Stomach (tissue), 9 donors: Measurements from ENCODE around the gene TIMELESS. TPM values are rescaled to one million over a fixed set of nuclear protein-coding genes. Genes with fewer than 3 reads are reported as not detected.

Experiments used
- DNase-seq, 2 donors: peaks; one replicate each; pipeline versions ENCODE4 v3.0.0 to v3.0.0-alpha.2; 2013 to 2019
- H3K27ac ChIP-seq, 5 donors: fragments of 200-600 bp in 4 of 5; sonication (generic) in 4 of 5; one replicate each; pipeline ENCODE4 v1.5.1; 2013 to 2019; ENCODE audit warnings: mild to moderate bottlenecking in 1 of 5, moderate library complexity in 1 of 5
- H3K27me3 ChIP-seq, 3 donors: fragments of 200-600 bp; sonication (generic); one replicate each; pipeline ENCODE4 v1.5.1; 2017 to 2019; ENCODE audit warnings: mixed run types in 1 of 3
- H3K36me3 ChIP-seq, 4 donors: fragments of 200-600 bp; sonication (generic); 1 replicate in 3 of 4; 2 replicates in 1 of 4; pipeline ENCODE4 v1.5.1; 2016 to 2019
- H3K4me1 ChIP-seq, 4 donors: fragments of 200-600 bp; sonication (generic); one replicate each; pipeline ENCODE4 v1.5.1; 2016 to 2019
- H3K4me3 ChIP-seq, 4 donors: fragments of 200-600 bp; sonication (generic) in 3 of 4; one replicate each; pipeline ENCODE4 v1.5.1; 2016 to 2019; ENCODE audit warnings: mild to moderate bottlenecking in 1 of 4
- H3K9me3 ChIP-seq, 4 donors: fragments of 200-600 bp; sonication (generic); one replicate each; pipeline ENCODE4 v1.5.1; 2016 to 2019
- CTCF ChIP-seq, 7 experiments: fragments of 450-650 bp in 4 of 7; fragments of 200-600 bp in 3 of 7; sonication (generic) in 3 of 7; IDR thresholded peaks; one replicate each; pipeline ENCODE4 v1.5.1; 2016 to 2019; ENCODE audit warnings: antibody characterized with exemption in 7 of 7, control low read depth in 2 of 7, mild to moderate bottlenecking in 1 of 7
- EP300 ChIP-seq: sonication (generic); formaldehyde crosslinking; IDR thresholded peaks from one replicate; pipeline ENCODE4 v1.6.1; 2017; ENCODE audit warnings: antibody characterized with exemption
- POLR2A ChIP-seq, 4 donors: fragments of 450-650 bp; IDR thresholded peaks; one replicate each; pipeline ENCODE4 v1.6.1; 2016; ENCODE audit warnings: antibody characterized with exemption in 4 of 4, control low read depth in 2 of 4, mild to moderate bottlenecking in 1 of 4, moderate library complexity in 1 of 4
- POLR2AphosphoS5 ChIP-seq, 3 donors: sonication (generic); formaldehyde crosslinking; IDR thresholded peaks; one replicate each; pipeline ENCODE4 v1.6.1; 2016; ENCODE audit warnings: antibody characterized with exemption in 3 of 3
- WGBS, 5 donors: extraction: QIAGEN DNeasy Blood & Tissue Kit in 3 of 5; methylation state at CpG; one replicate each; pipeline versions ENCODE4 v1.1.5 to v1.1.7; 2013 to 2018; 5-methylcytosine and 5-hydroxymethylcytosine counted together
- intact Hi-C: fragments of 100-400 bp; cut with DNase I; formaldehyde crosslinking; loops from one replicate; pipeline ENCODE4 v1.15.1; 2023; ENCODE audit warnings: low total_unique reads
- polyA plus RNA-seq, 3 donors: library from polyadenylated mRNA; stranded (reverse); fragments of 200-250 nt; gene quantifications; one replicate each; pipeline ENCODE4 v1.2.3, GENCODE V29; 2013
- total RNA-seq, 5 donors: library from RNA; depleted of rRNA; stranded (reverse); fragments of >200 nt; gene quantifications; one replicate each; pipeline versions ENCODE4 v1.1.0 to v1.2.3, GENCODE V29; 2014 to 2016
- donor health status: healthy with polysubstance abuse.
- donor health status: Bipolar disorder and iron deficiency.
- donor health status: healthy.

Gene TIMELESS
- total and polyA plus RNA-seq, 8 donors = 3.8 to 64.7 (median 6.3) TPM

- Histone ChIP-seq H3K36me3 (no peaks in the 10 kb centered on the region), H3K27ac (no peak overlapping the region), H3K4me1 (no peaks in the 10 kb centered on the region), H3K4me3 (no peak overlapping the region), H3K27me3 (no peaks in the 10 kb centered on the region), H3K9me3 (peaks cover 0 to 16% (median 12%) of the 10 kb centered on the region in 4 donors)
- TF ChIP-seq EP300 (no peak), CTCF (IDR thresholded peaks at IDR 0.05) (no peak), POLR2A (IDR thresholded peaks at IDR 0.05) (no peak)
- no peak for DNase-seq
- intact Hi-C loops = no loop called here
Measured at GRCh38 chr12:56398324-56398723, 50.9 kb downstream of the TIMELESS start.

DNA sequence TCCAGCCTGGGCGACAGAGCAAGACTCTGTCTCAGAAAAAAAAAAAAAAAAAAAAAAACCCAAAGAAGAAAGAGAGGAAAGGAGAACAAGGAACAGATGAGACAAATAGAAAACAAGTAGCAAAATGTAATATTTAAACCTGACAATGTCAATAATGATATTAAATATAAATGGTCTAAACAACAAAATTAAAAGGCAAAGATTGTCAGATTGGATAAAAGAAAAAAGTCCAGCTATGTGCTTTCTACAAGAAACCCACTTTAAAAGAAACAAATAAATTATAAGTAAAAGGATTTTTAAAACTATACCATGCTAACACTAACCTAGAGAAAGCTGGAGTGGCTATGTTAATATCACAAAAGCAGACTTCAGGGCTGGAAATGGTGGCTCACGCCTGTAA is 56.9 kb downstream of the TIMELESS start:
- DNase-seq = no peak
- 94 to 100% (median 97%) methylated on average over 2 of the region's 2 CpGs for WGBS, 5 donors
- TF ChIP-seq CTCF (IDR thresholded peaks at IDR 0.05) = no peak
- TF ChIP-seq POLR2AphosphoS5 (IDR thresholded peaks at IDR 0.05) = no peak
- no peak for TF ChIP-seq POLR2A (IDR thresholded peaks at IDR 0.05)
- TF ChIP-seq EP300 = no peak
- Histone ChIP-seq H3K4me3 (no peak overlapping the region), H3K27me3 (no peaks in the 10 kb centered on the region), H3K9me3 (no peaks in the 10 kb centered on the region), H3K27ac (no peak overlapping the region), H3K4me1 (no peaks in the 10 kb centered on the region), H3K36me3 (no peaks in the 10 kb centered on the region)
- intact Hi-C loops = no loop called here

DNA sequence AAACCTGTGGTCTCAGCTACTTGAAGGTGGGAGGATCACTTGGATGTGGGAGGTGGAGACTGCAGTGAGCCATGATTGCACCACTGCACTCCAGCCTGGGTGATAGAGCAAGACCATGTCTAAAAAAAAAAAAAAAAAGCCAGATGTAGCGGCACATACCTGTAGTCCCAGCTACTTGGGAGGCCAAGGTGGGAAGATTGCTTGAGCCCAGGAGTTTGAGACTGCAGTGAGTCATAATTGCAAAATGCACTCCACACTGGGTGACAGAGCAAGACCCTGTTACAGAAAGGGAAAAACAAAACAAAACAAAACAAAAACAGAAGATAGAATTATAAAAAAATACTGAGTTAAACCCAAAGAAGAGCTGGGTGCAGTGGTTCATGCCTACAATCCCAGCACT is 57.5 kb downstream of the TIMELESS start:
- 90 to 100% (median 100%) methylated on average over 1 of the region's 1 CpG for WGBS, 5 donors
- Histone ChIP-seq H3K4me3 (no peak overlapping the region), H3K27me3 (no peaks in the 10 kb centered on the region), H3K36me3 (no peaks in the 10 kb centered on the region), H3K27ac (no peak overlapping the region), H3K4me1 (no peaks in the 10 kb centered on the region), H3K9me3 (no peaks in the 10 kb centered on the region)
- intact Hi-C loops = no loop called here
- no peak for TF ChIP-seq EP300
- no peak for DNase-seq

DNA sequence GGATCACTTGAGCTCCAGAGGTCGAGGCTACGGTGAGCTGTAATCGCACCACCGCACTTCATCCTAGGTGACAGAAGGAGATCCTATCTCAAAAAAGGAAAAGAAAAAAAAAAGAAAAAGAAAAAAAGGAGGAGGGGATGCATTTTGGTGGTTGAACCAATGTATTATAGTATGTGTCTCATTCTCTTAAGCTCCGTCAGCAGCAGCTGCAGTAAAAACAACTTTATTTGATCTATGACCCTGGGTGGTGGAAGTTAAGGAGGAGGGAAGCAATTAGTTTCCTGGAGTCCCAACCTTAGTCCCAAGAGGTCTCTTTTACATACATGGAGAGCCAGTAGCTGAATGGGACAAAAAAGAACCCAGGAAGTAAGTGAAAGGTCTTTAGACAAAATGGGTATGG is 59.8 kb downstream of the TIMELESS start:
- Histone ChIP-seq H3K4me1 (no peaks in the 10 kb centered on the region), H3K9me3 (no peaks in the 10 kb centered on the region), H3K27ac (no peak overlapping the region), H3K4me3 (no peak overlapping the region), H3K36me3 (no peaks in the 10 kb centered on the region), H3K27me3 (no peaks in the 10 kb centered on the region)
- WGBS, 5 donors = 59 to 76% (median 74%) methylated on average over 5 of the region's 5 CpGs
- no peak for TF ChIP-seq CTCF (IDR thresholded peaks at IDR 0.05)
- no peak for TF ChIP-seq EP300
- no peak for TF ChIP-seq POLR2A (IDR thresholded peaks at IDR 0.05)
- TF ChIP-seq POLR2AphosphoS5 (IDR thresholded peaks at IDR 0.05) = no peak
- no peak for DNase-seq
- intact Hi-C loops = no loop called here

DNA sequence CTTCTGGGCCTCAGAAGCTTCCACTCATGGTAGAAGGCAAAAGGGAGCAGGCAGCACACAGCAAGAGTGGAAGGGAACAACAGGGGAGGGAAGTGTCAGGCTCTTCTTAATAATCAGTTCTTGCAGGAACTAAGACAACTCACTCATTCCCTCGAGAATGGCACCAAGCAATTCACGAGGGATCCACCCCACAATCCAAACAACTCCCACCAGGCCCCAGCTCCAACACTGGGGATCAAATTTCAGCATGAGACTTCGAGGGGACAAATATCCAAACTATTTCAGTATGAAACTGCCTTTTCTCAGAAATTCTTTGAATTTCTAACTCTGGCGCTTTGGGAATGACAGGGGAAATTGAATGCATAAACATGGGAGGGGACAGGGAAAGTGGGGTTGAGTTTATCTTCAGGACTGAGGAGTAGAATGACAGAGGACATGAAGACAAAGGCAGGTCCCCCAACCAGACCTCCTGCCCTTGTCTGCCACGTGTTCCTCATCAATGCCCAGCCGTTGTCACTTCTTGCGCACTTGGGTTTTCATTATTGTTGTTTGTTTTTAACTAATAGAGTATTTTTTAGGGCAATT is 62.0 kb downstream of the TIMELESS start:
- Histone ChIP-seq H3K4me3 (no peak overlapping the region), H3K36me3 (no peaks in the 10 kb centered on the region), H3K4me1 (no peaks in the 10 kb centered on the region), H3K27ac (no peak overlapping the region), H3K9me3 (no peaks in the 10 kb centered on the region), H3K27me3 (no peaks in the 10 kb centered on the region)
- peak in 1 of 2 donors; percentile 30 for DNase-seq
- WGBS, 5 donors = 48 to 57% (median 50%) methylated on average over 7 of the region's 7 CpGs
- intact Hi-C loops = no loop called here
- no peak for TF ChIP-seq POLR2AphosphoS5 (IDR thresholded peaks at IDR 0.05)
- no peak for TF ChIP-seq CTCF (IDR thresholded peaks at IDR 0.05)
- no peak for TF ChIP-seq POLR2A (IDR thresholded peaks at IDR 0.05)
- TF ChIP-seq EP300 = no peak
